ENCODE results near the gene C6orf141.

GRCh38 chr6:49541936-49542335, 8.5 kb upstream of the C6orf141 start:
- TF ChIP-seq CTCF (IDR thresholded peaks at IDR 0.05; ENCODE audit: low read depth, low read length, missing input control) (no peak), GABPA (IDR thresholded peaks at IDR 0.05 in 1 of 2, conservative IDR thresholded peaks at IDR 0.05 in 1 of 2) (no peak)

Measured in liver (tissue), 3 donors.